RWPE2 (cell line): ENCODE measurements around the gene GLMP.
A peak's percentile ranks its signal among the peaks of the same experiment; 100 is the strongest.

ENCODE experiments used
- ATAC-seq: fragments of 200-7000 bp; cut with Tn5 transposase; 3 replicates; pipeline ENCODE4 v1.9.1; 2021; ENCODE audit warnings: low read depth
- DNase-seq: peaks from one replicate; pipeline ENCODE4 v3.0.0-alpha.2; 2020; ENCODE audit warnings: low spot score
- H3K27ac ChIP-seq: fragments of 450-650 bp; 2 replicates; pipeline ENCODE4 v1.5.1; 2017; ENCODE audit warnings: mild to moderate bottlenecking; ENCODE audit not compliant: poor library complexity, severe bottlenecking
- H3K27me3 ChIP-seq: fragments of 250-450 bp; sonication (Bioruptor Pico); 2 replicates; pipeline ENCODE4 v1.5.1; 2021; ENCODE audit warnings: mild to moderate bottlenecking, moderate library complexity; ENCODE audit not compliant: insufficient read depth, poor library complexity, severe bottlenecking
- H3K36me3 ChIP-seq: fragments of 250-450 bp; sonication (Bioruptor Pico); 2 replicates; pipeline ENCODE4 v1.5.1; 2020; ENCODE audit warnings: low read depth, mild to moderate bottlenecking, moderate library complexity
- H3K4me1 ChIP-seq: fragments of 250-450 bp; sonication (Bioruptor Pico); 2 replicates; pipeline ENCODE4 v1.5.1; 2021; ENCODE audit warnings: mild to moderate bottlenecking, moderate library complexity; ENCODE audit not compliant: insufficient read depth, poor library complexity, severe bottlenecking
- H3K4me3 ChIP-seq: fragments of 250-450 bp; sonication (Bioruptor Pico); 2 replicates; pipeline ENCODE4 v1.5.1; 2021; ENCODE audit warnings: mild to moderate bottlenecking, moderate library complexity; ENCODE audit not compliant: severe bottlenecking
- H3K9me3 ChIP-seq: fragments of 250-450 bp; sonication (Bioruptor Pico); 2 replicates; pipeline ENCODE4 v1.5.1; 2021; ENCODE audit warnings: mild to moderate bottlenecking, moderate library complexity; ENCODE audit not compliant: severe bottlenecking
- CTCF ChIP-seq: fragments of 450-650 bp; IDR thresholded peaks from one replicate; pipeline ENCODE4 v1.5.1; 2017; ENCODE audit warnings: mild to moderate bottlenecking, moderate library complexity; ENCODE audit not compliant: poor library complexity, severe bottlenecking

Gene GLMP

DNA sequence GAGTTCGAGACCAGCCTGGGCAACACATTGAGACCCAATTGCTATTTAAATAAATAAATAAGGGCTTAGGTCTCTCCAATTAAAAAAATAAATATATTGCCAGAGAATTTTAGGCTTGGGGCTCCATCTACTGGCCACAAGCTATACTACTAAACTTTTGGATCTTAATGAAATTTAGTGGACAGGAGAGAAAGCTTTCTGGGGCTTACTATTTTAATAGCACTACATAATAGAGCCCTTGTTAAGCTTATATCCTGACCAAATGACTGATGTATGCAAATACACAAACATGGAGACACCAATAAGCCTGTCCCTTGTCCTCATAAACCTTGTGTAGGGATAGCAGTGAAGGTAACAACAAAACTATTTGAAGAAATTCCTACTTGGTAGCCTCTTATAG lies 24.2 kb upstream of the GLMP start:
- H3K4me1 ChIP-seq: no peaks in the 10 kb centered on the region
- H3K4me3 ChIP-seq: no peak overlapping the region
- no peaks in the 10 kb centered on the region for H3K27me3 ChIP-seq
- no peak overlapping the region for H3K27ac ChIP-seq
- no peak for DNase-seq
- no peaks in the 10 kb centered on the region for H3K9me3 ChIP-seq
- ATAC-seq: no peak
- TF ChIP-seq CTCF: peak; percentile 79
- H3K36me3 ChIP-seq: peaks cover 98% of the 10 kb centered on the region

DNA sequence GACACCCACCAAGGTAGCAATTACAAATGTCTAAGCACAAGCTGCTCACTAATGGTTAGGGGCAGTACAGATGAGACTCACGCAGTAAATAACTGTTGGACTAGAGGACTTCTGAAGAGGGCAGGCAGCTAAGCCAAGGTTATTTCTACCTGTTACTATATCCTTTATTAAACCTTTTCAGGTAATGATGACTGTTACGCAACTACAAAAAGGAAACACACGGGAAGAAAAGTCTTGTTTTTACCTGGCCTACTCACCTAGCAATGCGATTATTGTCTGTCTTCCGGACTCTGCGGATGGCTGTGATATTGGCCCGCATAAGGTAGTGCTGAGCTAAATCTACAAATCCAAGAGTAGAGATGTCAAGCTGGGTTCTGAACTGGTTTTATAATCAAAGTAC lies 21.4 kb upstream of the GLMP start:
- Histone ChIP-seq H3K9me3 (no peaks in the 10 kb centered on the region), H3K27ac (no peak overlapping the region), H3K4me3 (no peak overlapping the region), H3K27me3 (no peaks in the 10 kb centered on the region), H3K4me1 (no peaks in the 10 kb centered on the region), H3K36me3 (peaks cover 98% of the 10 kb centered on the region)
- no peak for DNase-seq
- no peak for TF ChIP-seq CTCF
- ATAC-seq: no peak

GRCh38 chr1:156310962-156311361 lies 15.5 kb upstream of the GLMP start:
- ATAC-seq (0 out of 3 replicates have a peak, but pooled peaks have one; percentile 14), DNase-seq (no peak)
- Histone ChIP-seq H3K9me3 (no peaks in the 10 kb centered on the region), H3K27ac (no peak overlapping the region), H3K27me3 (no peaks in the 10 kb centered on the region), H3K4me1 (no peaks in the 10 kb centered on the region), H3K4me3 (no peak overlapping the region), H3K36me3 (peaks cover 85% of the 10 kb centered on the region)
- TF ChIP-seq CTCF: no peak

DNA sequence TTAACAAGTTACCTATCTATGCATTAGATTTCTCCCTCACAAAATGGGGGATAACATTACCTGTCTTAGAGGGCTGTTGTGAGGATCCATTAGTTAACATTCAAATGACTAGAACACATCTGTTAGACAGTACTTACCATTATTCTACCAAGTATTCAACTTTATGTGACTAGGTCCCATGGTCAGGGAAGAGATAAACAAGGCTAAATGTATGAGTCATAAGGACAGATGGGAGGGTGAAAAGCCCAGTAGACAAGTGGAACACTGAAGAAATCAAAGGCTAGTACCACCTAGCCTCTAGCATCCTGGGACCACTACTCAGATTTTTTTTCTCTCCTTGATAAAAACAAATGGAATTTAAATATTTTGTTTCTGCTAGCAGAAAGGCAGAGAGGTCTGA lies 12.6 kb upstream of the GLMP start:
- H3K36me3 ChIP-seq: peaks cover 67% of the 10 kb centered on the region
- TF ChIP-seq CTCF: no peak
- no peaks in the 10 kb centered on the region for H3K27me3 ChIP-seq
- no peak overlapping the region for H3K27ac ChIP-seq
- ATAC-seq: 0 out of 3 replicates have a peak, but pooled peaks have one; percentile 22
- no peak for DNase-seq
- H3K4me3 ChIP-seq: no peak overlapping the region
- H3K9me3 ChIP-seq: no peaks in the 10 kb centered on the region
- no peaks in the 10 kb centered on the region for H3K4me1 ChIP-seq

- DNase-seq: no peak
- TF ChIP-seq CTCF: no peak
- H3K36me3 ChIP-seq: peaks cover 41% of the 10 kb centered on the region
- H3K9me3 ChIP-seq: no peaks in the 10 kb centered on the region
- no peak for ATAC-seq
- peaks cover 7% of the 10 kb centered on the region for H3K4me1 ChIP-seq
- no peak overlapping the region for H3K4me3 ChIP-seq
- no peaks in the 10 kb centered on the region for H3K27me3 ChIP-seq
- no peak overlapping the region for H3K27ac ChIP-seq
These were observed 9.7 kb upstream of the GLMP start for GRCh38 chr1:156305215-156305614.
